Activated T-cell treated with anti-CD3 and anti-CD28 coated beads, Interleukin-2, amount 50 U/mL, for 24 hours (primary cell): ENCODE data around the gene CABP7.

Experiments
- DNase-seq: peaks from one replicate; pipeline ENCODE4 v3.0.0-alpha.2; 2020
- H3K27ac Mint-ChIP-seq: 2 replicates; pipeline ENCODE4 v1.8.0; 2020; ENCODE audit warnings: mild to moderate bottlenecking, mixed read lengths
- H3K27me3 Mint-ChIP-seq: 2 replicates; pipeline ENCODE4 v1.8.0; 2020; ENCODE audit warnings: mixed read lengths
- H3K36me3 Mint-ChIP-seq: 2 replicates; pipeline ENCODE4 v1.8.0; 2020; ENCODE audit warnings: low read depth, mixed read lengths
- H3K4me1 Mint-ChIP-seq: 2 replicates; pipeline ENCODE4 v1.8.0; 2020; ENCODE audit warnings: low read depth, mixed read lengths
- H3K4me3 Mint-ChIP-seq: 2 replicates; pipeline ENCODE4 v1.8.0; 2020; ENCODE audit warnings: mild to moderate bottlenecking, moderate library complexity, mixed read lengths
- H3K9me3 Mint-ChIP-seq: 2 replicates; pipeline ENCODE4 v1.8.0; 2020; ENCODE audit warnings: mixed read lengths

Gene CABP7

GRCh38 chr22:29695129-29695926 lies 24.5 kb upstream of the CABP7 start:
- no peaks in the 10 kb centered on the region for H3K9me3 Mint-ChIP-seq

GRCh38 chr22:29697853-29698598 lies 21.8 kb upstream of the CABP7 start:
- no peak for DNase-seq
- H3K4me1 Mint-ChIP-seq, result peaks cover 19% of the 10 kb centered on the region
- no peak overlapping the region for H3K27ac Mint-ChIP-seq
- no peaks in the 10 kb centered on the region for H3K9me3 Mint-ChIP-seq
- peaks cover 40% of the 10 kb centered on the region for H3K36me3 Mint-ChIP-seq
- peaks cover 8% of the 10 kb centered on the region for H3K27me3 Mint-ChIP-seq
- no peak overlapping the region for H3K4me3 Mint-ChIP-seq

More at GRCh38 chr22:29695129-29695926, 24.5 kb upstream of the CABP7 start:
- peaks cover 3% of the 10 kb centered on the region for H3K4me1 Mint-ChIP-seq
- H3K36me3 Mint-ChIP-seq, result peaks cover 52% of the 10 kb centered on the region
- no peak for DNase-seq
- H3K27me3 Mint-ChIP-seq, result no peaks in the 10 kb centered on the region
- H3K27ac Mint-ChIP-seq, result no peak overlapping the region
- no peak overlapping the region for H3K4me3 Mint-ChIP-seq

GRCh38 chr22:29700206-29700899 lies 19.4 kb upstream of the CABP7 start:
- no peak overlapping the region for H3K27ac Mint-ChIP-seq
- no peak for DNase-seq
- no peaks in the 10 kb centered on the region for H3K9me3 Mint-ChIP-seq
- H3K4me1 Mint-ChIP-seq, result peaks cover 22% of the 10 kb centered on the region
- peaks cover 11% of the 10 kb centered on the region for H3K27me3 Mint-ChIP-seq
- no peak overlapping the region for H3K4me3 Mint-ChIP-seq
- peaks cover 25% of the 10 kb centered on the region for H3K36me3 Mint-ChIP-seq

- peaks cover 20% of the 10 kb centered on the region for H3K36me3 Mint-ChIP-seq
- peaks cover 11% of the 10 kb centered on the region for H3K27me3 Mint-ChIP-seq
- H3K4me3 Mint-ChIP-seq, result no peak overlapping the region
- H3K4me1 Mint-ChIP-seq, result peaks cover 22% of the 10 kb centered on the region
- no peaks in the 10 kb centered on the region for H3K9me3 Mint-ChIP-seq
- DNase-seq, result no peak
- peak overlapping the region; percentile 44 for H3K27ac Mint-ChIP-seq
Observed at GRCh38 chr22:29700900-29701154, 19.0 kb upstream of the CABP7 start.

GRCh38 chr22:29701155-29701999 lies 18.4 kb upstream of the CABP7 start:
- Mint-ChIP-seq H3K4me1 (peaks cover 22% of the 10 kb centered on the region), H3K27me3 (peaks cover 11% of the 10 kb centered on the region), H3K27ac (peak overlapping the region; percentile 44), H3K4me3 (no peak overlapping the region), H3K36me3 (peaks cover 15% of the 10 kb centered on the region), H3K9me3 (no peaks in the 10 kb centered on the region)
- DNase-seq, result no peak

GRCh38 chr22:29702000-29702930 lies 17.5 kb upstream of the CABP7 start:
- no peak for DNase-seq
- H3K4me3 Mint-ChIP-seq, result no peak overlapping the region
- H3K4me1 Mint-ChIP-seq, result peaks cover 22% of the 10 kb centered on the region
- peaks cover 10% of the 10 kb centered on the region for H3K36me3 Mint-ChIP-seq
- no peak overlapping the region for H3K27ac Mint-ChIP-seq
- peaks cover 11% of the 10 kb centered on the region for H3K27me3 Mint-ChIP-seq
- H3K9me3 Mint-ChIP-seq, result no peaks in the 10 kb centered on the region

- no peak for DNase-seq
- Mint-ChIP-seq H3K4me3 (no peak overlapping the region), H3K9me3 (no peaks in the 10 kb centered on the region)
Observed at GRCh38 chr22:29702931-29703501, 16.8 kb upstream of the CABP7 start.

GRCh38 chr22:29703569-29704195 lies 16.1 kb upstream of the CABP7 start:
- Mint-ChIP-seq H3K36me3 (no peaks in the 10 kb centered on the region), H3K27ac (no peak overlapping the region), H3K4me3 (no peak overlapping the region), H3K4me1 (peaks cover 22% of the 10 kb centered on the region), H3K9me3 (no peaks in the 10 kb centered on the region), H3K27me3 (peaks cover 11% of the 10 kb centered on the region)
- DNase-seq, result no peak

More at GRCh38 chr22:29702931-29703501, 16.8 kb upstream of the CABP7 start:
- Mint-ChIP-seq H3K4me1 (peaks cover 22% of the 10 kb centered on the region), H3K27me3 (peaks cover 11% of the 10 kb centered on the region), H3K36me3 (peaks cover 3% of the 10 kb centered on the region), H3K27ac (no peak overlapping the region)

GRCh38 chr22:29704528-29705285 lies 15.1 kb upstream of the CABP7 start:
- Mint-ChIP-seq H3K27me3 (peaks cover 11% of the 10 kb centered on the region), H3K36me3 (no peaks in the 10 kb centered on the region), H3K4me1 (peaks cover 22% of the 10 kb centered on the region), H3K27ac (no peak overlapping the region), H3K9me3 (no peaks in the 10 kb centered on the region), H3K4me3 (no peak overlapping the region)
- no peak for DNase-seq

- Mint-ChIP-seq H3K36me3 (no peaks in the 10 kb centered on the region), H3K9me3 (no peaks in the 10 kb centered on the region), H3K27ac (peak overlapping the region; percentile 18), H3K27me3 (peaks cover 11% of the 10 kb centered on the region), H3K4me3 (no peak overlapping the region), H3K4me1 (peaks cover 16% of the 10 kb centered on the region)
- no peak for DNase-seq
Observed at GRCh38 chr22:29705651-29706050, 14.2 kb upstream of the CABP7 start.

GRCh38 chr22:29706486-29706885 lies 13.3 kb upstream of the CABP7 start:
- no peaks in the 10 kb centered on the region for H3K9me3 Mint-ChIP-seq
- H3K36me3 Mint-ChIP-seq, result no peaks in the 10 kb centered on the region
- H3K4me1 Mint-ChIP-seq, result peaks cover 7% of the 10 kb centered on the region
- H3K4me3 Mint-ChIP-seq, result no peak overlapping the region
- peaks cover 11% of the 10 kb centered on the region for H3K27me3 Mint-ChIP-seq
- H3K27ac Mint-ChIP-seq, result no peak overlapping the region
- no peak for DNase-seq

GRCh38 chr22:29707010-29707409 lies 12.8 kb upstream of the CABP7 start:
- no peak overlapping the region for H3K27ac Mint-ChIP-seq
- peaks cover 3% of the 10 kb centered on the region for H3K4me1 Mint-ChIP-seq
- peaks cover 8% of the 10 kb centered on the region for H3K27me3 Mint-ChIP-seq
- no peaks in the 10 kb centered on the region for H3K36me3 Mint-ChIP-seq
- H3K9me3 Mint-ChIP-seq, result no peaks in the 10 kb centered on the region
- H3K4me3 Mint-ChIP-seq, result no peak overlapping the region
- no peak for DNase-seq
